NCI-H128 (cell line): ENCODE data around the gene SLC35C1.
"Not testable (repeated sequence)": the region's sequence is repeated elsewhere in the genome, so short reads cannot be mapped to it uniquely, and the experiment has no call there.

ENCODE experiments used
- DNase-seq: peaks from one replicate; lab custom pipeline; 2025; ENCODE audit not compliant: unreplicated experiment; lab: John Stamatoyannopoulos, UW

The SLC35C1 gene

DNA sequence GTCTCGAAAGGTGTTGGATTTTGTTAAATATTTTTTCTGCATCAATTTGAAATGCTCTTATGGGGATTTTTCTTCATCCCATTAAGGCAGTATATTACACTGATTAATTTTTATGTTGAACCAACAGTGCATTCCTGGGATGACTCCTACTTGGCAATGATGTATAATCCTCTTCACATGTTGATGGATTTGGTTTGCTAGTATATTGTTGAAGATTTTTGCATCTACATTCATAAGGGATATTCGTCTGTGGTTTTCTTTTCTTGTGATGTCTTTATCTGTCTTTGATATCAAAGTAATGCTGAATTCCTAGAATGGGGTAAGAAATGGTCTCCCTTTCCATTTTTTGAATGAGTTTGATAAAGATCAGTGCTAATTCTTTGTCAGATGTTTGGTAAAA is 18.7 kb upstream of the SLC35C1 start:
- no peak for DNase-seq

DNA sequence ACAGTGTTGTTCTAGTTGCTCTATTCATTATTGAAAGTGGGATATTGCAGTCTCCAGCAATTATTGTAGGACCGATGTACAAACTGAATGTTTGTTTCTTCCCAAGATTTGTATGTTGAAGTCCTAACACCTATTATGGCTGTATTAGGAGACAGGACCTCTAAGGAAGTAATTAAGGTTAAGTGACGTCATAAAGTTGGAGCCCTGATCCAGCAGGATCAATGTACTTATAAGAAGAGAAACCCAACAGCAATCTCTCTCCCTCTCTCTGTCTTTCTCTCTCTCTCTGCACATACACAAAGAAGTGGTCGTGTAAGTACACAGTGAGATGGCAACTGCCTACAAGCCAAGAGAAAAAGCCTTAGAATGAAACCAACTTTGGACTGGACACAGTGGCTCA is 16.1 kb upstream of the SLC35C1 start:
- no peak for DNase-seq

DNA sequence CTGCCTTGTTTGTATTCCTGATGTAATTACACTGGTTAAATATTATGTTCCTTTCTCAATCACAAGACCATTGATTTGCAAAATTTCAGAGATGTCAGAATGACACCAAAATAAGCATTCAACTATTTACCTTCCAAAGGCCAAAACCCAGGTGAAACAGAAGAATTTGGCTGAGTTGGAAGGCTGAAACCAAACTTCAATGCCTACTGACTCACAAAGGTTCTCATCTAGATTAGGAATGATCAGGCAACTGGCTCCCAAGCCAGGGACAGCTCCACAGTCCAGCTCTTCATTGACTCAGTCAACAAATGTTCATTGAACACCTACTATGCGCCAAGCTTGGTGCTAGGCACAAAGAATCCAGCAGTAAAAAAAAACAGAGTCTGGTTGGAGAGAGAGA is 13.4 kb upstream of the SLC35C1 start:
- DNase-seq = no peak

DNA sequence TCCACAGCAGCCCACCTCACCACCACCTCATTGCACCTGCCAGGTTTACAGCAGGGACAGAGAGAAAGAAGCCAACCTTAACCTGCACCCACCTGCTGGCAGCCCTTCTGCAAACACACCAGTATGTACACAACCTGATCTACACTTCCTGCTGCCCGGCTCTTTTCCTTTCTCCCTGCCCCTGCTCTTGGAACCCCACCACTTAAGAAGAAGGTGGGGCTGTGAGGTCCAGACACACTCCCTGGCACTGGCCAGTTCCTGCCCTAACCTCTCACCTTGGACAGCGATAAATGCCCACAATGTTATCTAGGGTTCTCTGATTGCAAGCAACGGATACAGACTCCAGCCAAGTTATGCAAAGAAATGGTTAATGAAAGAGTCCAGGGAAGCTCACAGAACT is 10.8 kb upstream of the SLC35C1 start:
- DNase-seq = no peak

DNA sequence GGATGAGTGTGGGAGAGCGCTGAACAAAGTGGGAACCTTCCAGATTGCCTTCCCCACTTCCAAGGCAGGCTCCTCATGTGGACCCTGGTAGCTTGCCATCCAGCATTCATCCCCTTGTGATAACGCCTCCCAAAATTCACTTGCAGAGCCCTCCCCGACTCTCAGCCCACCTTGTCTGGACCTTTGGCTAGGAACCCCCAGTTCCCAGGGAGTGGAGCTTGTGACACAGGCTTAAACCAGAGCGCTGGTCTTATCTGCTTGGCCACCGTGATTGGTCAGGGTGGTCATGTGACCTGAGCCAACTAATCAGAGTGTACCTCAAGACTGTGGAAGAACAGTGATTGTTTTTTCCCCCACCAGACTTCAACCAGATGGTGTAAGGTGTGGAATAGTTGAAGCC is 9.6 kb upstream of the SLC35C1 start:
- no peak for DNase-seq

DNA sequence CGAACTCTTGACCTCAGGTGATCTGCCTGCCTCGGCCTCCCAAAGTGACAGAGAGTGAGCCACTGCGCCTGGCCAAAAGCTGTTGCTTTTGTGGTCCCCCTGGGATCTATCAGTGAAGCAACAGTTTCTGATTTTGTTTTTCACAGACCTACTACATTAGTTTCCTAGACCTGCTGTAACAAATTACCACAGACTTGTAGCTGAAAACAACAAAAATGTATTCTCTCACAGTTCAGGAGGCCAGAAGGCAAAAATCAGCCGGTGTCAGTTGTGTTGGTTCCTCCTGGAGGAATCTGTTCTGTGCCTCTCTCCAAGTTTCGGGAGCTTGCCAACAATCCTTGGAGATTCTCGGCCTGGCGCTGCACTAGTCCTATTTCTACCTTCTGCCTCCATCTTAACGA is 8.5 kb upstream of the SLC35C1 start:
- no peak for DNase-seq

DNA sequence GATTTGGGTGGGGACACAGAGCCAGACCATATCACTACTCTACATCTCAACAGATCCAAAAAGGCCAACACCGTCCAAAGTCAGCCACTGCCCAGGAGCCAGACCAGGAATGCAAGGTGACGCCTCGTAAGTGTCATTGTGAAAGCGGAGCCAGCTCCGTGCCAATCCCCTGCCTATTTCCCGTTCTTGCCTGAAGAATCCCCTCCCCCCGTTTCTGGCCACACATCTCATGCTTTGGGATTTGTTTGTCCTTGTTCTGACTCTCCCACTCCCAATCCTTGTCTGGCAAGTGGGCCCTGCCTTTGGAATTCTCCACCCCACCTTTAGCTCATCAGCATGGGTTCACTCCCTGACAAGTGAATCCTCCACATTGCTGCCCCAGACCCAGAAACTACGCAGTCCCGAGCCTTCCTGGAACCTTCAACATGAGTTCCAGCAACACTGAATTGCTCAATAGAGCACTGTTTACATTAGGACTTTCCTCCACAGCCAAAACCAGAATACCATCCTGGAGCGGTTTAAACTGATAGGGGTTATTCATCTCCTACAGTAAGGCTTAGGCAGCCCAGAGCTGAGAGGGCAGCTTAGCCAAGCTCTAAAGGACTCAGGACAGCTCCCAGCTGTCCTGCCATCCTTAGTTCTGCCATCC is 6.0 kb upstream of the SLC35C1 start:
- no peak for DNase-seq

DNA sequence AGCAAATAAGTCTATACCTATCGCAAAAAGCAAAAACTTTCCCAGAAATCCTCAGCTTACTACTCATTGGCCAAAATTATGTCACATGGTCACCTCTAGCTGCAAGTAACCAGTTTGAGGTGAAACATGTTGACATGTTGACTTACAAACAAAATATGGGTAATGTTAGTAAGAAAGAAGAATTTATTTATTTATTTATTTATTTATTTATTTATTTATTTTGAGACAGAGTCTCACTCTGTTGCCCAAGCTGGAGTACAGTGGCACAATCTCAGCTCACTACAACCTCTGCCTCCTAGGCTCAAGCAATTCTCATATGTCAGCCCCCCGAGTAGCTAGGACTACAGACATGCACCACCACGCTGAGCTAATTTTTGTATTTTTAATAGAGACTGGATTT is 5.4 kb upstream of the SLC35C1 start:
- DNase-seq = no peak

DNA sequence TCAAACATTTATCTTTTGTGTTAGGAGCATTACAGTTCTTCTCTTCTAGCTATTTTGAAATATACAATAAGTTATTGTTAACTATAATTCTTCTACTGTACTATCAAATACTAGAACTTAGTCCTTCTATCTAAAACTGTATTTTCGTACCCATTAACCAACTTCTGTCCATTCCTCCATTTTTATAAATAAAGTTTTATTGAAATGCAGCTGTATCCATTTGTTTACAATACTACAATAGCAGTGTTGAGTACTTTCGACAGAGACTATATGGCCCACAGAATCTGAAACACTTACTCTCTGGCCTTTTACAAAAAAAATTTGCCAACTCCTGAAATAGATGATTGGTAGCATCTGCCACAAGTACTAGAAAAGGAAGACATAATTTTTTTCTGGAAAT is 4.7 kb upstream of the SLC35C1 start:
- DNase-seq = no peak

DNA sequence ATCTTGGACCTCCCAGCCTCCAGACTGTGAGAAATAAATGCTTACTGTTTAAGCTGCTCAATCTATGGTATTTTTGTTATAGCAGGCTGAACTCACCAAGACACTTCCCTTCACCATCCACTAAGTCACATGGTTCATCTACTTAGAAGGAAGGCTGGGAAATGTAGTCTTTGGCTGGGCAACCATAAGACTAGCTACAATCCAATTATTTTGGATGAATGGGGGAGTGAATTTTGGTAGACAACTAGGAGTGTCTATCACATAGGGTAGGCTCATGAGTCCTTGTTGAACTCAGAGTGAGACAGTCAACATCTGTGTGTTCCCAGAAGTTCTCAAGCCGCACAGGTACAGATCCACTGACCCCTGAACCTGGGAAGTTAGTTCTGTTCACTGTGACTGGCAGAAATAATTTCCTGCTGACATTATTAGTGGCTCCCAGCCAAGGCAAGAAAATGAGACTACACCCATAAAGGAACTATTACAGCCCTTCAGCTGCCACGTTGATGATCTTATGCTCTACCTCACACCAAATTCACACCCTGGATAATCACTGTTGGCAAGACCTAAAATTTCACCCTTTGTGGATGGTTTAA is 3.1 kb upstream of the SLC35C1 start:
- DNase-seq = no peak

DNA sequence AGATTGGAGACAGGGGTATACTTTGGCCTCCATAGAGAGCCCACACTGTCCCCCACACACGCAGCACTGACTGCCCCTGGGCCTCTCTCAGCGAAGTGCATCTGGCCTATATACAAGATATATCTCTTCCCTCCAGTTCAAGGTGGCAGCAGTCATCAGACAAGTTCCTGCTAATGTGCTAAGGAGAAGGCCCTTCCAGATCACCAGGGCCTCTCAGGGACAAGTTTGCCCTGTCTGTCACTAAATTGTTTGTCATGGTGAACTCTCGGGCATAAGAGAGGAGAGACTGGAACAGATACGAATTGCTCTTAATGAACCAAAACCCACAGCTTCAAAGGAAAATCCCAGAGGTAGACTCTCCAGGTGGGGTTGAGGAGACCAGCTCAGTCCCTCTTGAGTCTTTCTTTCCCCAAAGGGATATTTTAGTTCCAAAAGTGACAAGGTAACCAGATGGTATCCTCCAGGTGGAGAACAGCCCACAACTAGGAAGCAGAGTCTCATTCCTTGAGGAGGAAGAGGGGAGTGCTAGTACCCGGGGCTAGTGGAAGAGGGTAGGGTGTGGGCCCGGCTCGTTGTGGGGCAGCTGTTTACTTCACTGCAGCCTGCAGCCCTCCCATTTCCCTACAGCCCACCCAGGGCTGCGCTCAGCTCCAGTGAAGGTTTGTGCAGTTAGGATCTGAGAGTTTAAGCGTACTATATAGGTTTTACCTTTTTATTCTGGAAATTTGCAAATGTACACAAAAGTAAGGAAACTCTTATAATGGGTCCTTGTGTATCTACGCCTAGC is 2.2 kb upstream of the SLC35C1 start:
- no peak for DNase-seq

DNA sequence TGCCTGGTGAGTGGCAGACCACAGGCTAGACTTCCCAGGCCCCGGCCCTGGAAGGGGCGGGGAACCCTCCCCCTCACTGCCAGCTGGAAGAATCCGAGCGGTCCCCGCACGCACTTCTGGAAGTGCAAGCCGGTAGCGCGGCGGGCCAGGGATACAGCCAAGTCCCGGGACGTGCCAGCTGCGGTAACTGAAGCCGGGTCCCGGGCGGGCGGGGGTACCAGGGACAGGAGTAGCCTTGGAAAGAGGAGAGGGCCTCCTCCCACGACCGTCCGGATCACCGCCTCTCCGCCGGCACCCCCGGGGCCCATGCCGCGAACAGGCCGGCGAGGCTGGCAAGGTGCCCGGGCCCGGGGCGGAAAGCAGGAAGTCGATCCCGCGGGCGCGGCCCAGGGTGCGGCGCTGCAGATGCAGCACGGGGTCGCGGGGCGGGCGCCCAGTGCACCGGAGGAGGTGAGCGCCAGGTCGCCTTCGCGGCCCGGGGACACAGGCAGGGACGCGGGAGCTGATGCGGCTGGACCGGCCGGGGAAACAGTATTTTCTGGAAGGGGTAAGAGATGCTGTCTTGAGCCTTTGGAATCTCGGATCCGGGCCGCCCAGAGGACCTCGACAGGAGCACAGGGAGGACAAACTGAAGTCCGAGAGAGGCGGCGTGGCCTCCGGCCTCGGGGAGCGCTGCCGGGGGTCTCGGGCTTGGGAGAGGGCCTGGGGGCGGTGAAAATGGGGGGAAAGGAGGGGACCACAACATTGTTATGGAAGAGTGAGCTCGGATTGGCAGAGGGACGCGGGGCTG is 783 bp upstream of the SLC35C1 start:
- DNase-seq = peak; percentile 38

DNA sequence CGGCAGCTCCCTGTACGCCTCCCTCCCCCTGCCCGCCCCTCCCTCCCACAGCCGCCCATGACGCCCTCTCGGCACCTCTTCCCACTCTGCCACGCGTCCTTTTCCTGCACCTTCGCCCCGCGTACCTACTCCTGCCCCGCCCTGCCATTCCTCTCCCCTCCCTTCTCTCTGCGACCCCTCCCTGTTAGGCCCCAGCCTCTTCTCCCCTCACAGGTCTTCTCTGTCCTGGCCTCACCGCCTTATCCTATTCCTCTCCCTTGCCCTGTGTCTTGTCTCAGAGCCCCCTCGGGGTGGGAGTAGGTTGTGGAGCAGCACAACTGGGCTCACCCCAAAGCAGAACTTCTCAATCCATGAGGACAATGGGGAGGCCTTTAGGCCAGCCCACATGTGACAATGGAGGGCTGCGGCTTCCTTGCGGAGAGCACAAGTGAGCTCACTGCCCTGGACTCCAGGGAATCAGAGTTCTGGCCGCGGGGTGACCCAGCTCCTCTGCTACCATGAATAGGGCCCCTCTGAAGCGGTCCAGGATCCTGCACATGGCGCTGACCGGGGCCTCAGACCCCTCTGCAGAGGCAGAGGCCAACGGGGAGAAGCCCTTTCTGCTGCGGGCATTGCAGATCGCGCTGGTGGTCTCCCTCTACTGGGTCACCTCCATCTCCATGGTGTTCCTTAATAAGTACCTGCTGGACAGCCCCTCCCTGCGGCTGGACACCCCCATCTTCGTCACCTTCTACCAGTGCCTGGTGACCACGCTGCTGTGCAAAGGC is 539 bp downstream of the SLC35C1 start:
- DNase-seq = no peak

DNA sequence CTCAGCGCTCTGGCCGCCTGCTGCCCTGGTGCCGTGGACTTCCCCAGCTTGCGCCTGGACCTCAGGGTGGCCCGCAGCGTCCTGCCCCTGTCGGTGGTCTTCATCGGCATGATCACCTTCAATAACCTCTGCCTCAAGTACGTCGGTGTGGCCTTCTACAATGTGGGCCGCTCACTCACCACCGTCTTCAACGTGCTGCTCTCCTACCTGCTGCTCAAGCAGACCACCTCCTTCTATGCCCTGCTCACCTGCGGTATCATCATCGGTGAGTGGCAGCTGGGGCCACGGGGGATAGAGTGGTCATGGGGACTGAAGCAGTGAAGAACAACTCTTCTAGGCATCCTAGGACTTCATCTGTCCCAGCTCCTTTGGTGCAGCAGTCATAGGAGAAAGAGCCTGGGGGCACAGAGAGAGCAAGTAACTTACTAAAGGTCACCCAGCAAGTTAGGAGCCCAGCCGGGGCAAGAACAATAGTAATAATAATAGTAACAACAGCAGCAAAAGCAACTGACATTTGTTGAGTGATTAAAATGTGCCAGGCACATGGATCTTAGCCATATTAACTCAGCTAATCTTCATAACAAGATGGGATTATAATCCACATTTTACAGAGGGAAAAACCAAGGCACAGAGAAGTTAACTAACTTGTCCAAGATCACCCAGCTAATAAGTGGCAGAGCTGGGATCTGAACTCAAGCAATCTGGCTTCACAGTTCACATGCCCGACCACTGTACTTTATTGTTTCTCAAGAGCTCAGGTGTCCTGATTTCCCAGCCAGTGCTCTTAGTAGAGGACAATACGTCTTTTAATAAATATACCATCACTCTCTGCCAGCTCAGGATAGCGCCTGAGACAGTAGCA is 1.4 kb downstream of the SLC35C1 start:
- DNase-seq = no peak

DNA sequence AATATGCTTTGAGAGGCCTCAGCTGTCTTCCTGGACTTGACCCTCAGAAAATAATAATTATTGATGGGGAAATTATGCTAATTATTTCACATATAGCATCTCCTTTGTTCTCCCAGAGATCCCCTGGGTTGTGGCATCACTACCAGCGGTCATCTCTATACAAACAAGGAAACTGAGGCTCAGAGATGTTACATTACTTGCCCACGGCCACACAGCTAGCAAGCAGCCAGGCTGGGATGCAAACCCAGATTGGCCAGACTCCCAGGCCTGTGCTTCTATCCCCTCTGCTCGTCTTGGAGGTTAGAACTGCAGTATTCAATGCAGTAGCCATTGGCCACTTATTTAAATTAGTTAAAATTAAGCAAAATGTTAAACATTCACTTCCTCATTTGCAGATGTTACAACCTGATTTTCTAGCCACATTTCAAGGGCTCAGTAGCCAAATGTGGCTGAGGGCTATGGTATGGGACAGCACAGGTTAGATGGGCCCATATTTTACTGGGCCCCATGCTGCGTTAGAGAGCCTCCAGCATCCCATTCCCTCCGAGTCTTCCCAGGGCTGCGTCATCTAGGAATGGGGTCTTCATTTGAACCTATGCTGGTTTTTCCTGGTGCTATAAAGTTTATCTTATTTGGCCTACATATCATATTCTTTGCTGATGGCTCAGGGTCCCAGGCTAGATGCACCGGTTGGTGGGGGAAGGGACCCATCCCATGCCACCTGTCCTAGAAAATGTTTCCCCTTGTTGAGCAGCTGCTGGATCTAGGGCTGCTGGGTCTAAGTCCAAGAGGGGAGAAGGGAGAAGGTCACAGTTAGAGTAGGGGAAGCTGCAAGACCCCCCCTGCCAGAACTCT is 2.2 kb downstream of the SLC35C1 start:
- no peak for DNase-seq

DNA sequence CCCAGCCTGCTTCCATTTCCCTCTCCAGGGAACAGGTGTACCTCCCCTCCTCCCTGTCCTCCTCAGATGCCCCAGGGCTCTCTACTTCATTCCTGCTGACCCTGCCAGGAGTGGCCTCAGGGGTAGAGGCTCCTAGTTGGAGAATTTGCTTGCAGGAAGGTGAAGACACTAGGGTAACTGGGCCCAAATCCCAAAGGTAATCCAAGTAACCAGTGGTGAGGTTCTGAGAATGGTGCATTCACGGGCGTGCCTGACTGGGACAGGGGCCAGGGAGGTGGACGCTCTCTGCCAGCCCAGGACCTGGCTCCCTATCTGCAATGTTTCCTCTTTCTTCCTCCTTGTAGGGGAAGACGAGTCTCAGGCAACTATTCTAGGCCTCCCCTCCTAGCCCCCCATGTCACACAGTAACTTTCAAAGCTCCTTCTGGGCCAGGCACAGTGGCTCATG is 2.9 kb downstream of the SLC35C1 start:
- no peak for DNase-seq

DNA sequence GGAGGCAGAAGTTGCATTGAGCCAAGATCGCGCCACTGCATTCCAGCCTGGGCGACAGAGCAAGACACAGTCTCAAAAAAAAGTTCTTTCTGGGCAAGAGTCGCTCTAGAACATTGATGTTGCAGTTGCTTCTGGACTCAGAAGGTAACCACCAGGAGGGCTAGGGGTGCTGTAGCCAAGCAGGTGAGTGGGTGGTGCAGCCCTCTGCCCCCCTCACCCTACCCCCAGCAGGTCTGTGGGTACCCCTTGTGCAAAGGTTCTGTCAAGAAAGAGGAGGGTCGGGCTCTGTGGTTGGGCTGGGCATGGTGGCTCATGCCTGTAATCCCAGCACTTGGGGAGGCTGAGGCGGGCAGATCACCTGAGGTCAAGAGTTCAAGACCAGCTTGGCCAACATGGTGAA is 3.5 kb downstream of the SLC35C1 start:
- DNase-seq = not testable (repeated sequence)

DNA sequence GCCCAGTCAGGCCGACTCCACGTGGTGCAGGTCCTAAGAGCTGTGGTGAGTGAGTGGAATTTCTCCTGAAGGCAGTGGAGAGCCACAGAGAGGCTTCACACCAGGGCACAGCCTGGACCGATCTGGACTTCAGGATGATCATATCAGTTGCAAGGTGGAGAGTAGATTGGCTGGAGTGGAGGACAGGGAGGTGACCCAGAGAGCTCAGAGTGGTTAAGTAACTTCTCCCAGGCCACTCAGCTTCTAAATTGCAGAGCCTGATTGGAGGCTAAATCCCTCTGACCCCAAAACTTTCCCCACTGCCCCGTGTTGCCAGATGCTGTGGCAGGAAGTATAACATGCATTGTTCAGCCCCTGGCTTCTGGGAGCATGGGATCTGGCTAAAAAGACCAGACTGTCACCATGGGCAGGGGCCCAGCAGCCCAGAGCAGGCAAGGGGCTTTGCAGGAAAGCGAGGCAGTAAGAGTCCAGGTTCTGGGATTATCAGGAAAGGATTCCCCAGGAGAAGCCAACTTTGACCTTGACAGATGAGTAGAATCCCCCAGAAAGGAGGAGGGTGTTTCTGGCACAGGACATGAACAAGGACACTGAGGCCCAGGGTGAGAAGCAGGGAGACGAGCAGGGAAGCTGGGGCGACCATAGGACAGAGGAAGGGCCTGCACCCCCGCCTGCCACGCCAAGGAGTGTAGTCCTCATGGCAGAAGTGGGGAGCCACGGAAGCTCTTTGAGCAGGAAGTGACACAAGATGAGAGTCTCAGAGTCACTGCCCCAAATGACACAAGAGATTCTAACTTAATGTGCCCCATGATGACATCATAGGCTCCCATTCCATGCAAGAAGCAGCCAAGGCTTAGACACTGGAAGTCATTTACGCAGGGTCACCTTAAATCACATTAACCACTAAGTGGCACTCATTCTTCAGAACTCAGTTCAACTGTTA is 4.8 kb downstream of the SLC35C1 start:
- no peak for DNase-seq
